ENCODE data around the gene DGKZ.

DGKZ gene

DNA sequence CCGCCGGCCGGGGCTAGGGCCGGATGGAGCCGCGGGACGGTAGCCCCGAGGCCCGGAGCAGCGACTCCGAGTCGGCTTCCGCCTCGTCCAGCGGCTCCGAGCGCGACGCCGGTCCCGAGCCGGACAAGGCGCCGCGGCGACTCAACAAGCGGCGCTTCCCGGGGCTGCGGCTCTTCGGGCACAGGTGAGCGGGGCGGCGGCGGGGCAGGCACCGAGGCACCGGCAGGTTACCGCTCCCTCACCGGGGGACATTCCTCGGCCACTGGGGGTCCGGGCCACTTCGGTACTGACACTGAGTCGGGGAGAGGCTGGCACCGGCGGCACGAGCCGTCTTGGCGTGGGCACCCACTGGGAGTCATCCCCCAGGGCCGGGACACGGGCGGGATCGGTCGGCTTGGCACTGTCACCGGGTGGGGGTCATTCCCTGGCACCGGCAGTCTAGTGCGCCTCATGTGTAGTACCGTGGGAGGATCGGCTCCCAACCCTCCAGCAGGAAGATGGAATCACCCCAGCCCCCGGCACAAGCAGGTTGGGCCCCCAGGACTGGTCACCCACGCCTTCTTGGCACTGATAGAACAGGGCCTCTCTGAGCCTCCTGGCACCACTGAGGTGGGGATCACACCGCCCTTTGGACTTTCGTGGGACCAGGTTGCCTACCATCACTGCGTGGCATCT is 511 bp downstream of the DGKZ start:
- DNase-seq (ENCODE audit: low read depth): no peak

DNA sequence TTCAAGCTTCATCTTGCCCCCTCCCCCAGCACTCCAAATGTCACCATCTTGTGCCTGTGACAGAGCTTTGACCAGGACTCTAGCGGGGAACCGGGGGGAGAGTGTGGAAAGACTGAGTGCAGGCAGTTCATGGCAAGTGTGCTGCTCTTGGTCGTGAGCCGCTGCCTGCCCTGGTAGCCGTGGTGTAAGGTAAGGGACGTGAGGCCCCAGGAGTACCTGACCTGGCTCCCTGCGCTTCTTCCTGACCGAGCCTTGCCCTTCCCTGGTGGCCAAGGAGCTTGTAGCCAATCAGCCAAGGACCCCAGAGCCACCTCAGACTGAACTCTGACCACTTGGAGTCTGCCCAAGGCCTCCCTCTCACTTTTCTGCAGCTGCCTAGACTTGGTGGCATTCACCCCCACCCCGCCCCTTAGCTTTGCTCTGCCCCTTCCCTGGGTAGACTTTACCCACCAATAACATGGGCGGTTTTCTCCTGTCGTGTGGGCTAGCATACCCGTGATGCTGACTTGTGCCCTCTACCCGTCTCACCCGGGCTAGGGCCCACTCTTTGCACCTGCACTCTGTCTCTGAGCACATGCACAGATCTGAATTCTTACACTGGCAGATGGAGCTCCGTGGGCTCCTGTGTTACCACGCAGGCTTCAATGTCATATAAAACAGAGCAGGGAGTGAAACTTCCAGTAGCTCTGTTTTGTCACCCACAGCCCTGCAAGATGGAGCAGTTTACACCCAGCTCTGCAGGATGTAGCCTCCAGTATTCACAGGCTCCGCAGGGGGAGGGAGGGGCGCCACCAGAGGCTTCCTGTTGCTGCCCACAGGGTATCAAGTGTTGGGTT is 1.5 kb downstream of the DGKZ start:
- no peak for DNase-seq (ENCODE audit: low read depth)

DNA sequence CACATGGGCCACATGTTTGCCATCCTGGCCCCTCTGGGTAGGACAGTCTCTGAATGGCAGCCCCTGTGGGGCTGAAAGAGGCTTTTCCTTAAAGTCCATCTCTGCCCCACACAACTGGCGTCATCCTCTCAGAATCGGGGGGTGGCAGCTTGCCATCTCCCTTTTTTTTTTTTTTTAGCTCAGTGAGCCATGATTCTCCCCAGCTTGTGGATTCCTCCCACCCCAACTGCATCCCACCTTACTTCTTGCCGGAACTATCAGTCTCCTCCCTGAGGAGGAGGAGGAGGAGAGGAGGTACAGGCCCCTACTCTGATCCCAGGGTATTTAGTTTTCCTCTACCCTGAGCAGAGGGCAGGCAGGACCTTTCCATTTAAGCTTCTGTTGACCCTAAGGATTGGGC is 3.4 kb downstream of the DGKZ start:
- no peak for DNase-seq (ENCODE audit: low read depth)

DNA sequence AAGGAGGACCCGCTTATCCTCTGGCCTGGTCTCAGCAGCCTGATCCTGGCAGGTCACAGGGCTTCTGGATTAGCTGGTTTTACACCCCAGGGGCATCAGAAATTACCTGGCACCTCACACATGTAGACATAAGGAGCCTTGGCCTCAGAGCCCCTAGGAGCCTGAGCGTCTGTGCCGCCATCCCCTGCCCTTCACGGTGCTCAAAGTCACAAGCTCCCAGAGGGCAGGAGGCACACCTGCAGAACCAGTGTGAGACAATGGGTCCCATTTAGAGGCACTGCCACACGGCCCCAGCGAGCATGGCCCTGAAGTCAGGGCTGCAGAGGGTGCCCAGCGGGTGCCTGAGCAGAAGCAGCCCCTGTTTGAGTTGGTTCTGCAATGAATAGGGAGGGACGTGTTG is 3.9 kb downstream of the DGKZ start:
- DNase-seq (ENCODE audit: low read depth): no peak

DNA sequence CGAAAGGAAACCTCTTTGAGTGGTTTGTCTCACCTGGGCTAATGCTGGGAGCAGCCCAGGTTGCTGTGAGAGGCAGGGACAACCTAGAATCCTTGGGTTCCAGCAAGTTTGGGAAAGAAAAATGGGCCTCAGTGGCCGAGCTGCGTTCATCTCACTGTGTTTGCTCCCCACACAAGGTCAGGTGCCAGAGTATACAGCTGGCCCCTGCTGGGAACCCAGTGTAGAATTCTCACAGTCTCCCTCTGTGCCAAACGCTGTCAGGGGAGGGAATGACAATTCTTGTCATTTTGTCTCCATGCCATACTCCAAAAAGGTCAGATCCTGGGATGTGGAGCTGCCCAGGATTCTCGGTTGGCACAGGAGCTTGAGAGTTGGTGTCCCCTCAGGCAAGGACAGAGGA is 4.3 kb downstream of the DGKZ start:
- no peak for DNase-seq (ENCODE audit: low read depth)

DNA sequence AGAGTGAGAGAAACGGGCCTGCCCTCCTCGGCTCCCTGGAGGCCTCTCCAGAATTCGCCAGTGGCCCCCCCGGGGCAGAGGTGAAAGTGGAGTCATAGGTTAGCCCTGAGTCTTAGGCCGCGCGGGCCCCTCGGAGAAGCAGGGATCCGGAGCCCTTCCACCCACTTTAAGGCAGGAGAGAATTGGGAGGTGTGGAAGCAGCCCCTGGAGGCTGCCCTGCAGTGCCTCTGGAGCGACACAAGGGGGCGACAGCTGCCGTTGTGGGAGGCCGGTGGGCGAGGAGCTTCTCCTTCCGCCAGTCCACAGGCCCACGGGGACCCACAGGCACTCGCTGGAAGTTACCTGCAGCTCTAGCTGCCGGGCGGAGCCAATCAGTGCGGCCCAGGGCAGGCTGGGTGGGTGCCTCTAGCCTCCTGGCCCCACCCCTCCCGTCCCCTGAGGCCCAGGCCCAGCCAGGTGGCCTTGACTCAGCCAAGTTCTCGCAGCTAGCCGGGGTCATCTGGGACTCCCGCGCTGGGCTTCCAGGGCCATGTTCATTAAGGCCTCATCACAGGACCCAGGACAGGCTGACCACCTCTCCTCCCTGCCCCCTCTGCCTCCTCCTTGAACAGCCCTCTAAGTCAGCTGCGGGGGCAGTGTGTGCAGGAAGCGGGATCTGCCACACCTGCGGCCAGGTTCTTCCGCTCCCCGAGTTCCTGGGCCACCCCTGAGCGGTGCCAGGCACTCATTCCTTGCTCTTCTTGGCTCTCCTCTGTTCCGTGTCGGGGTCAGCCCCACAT is 5.0 kb downstream of the DGKZ start:
- DNase-seq (ENCODE audit: low read depth): no peak

DNA sequence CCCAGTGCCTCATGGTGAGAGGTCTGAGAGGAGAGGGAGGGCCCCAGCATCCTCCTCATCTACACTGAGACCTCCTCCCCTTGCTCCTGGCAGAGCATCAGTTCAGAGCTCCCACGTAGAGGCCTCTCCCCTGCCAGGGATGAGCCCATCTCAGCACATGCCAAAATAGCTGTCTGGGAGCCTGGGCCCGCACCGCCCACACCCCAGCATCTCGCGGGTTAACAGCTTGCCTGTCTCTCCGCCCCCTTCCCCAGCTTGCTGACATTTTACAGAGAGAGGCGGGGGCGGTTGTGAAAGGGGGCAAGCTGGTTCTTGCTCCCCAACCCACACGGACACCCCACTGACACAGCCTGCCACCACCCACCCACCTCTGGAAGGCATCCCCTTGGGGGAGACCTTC is 6.4 kb downstream of the DGKZ start:
- DNase-seq (ENCODE audit: low read depth): no peak

DNA sequence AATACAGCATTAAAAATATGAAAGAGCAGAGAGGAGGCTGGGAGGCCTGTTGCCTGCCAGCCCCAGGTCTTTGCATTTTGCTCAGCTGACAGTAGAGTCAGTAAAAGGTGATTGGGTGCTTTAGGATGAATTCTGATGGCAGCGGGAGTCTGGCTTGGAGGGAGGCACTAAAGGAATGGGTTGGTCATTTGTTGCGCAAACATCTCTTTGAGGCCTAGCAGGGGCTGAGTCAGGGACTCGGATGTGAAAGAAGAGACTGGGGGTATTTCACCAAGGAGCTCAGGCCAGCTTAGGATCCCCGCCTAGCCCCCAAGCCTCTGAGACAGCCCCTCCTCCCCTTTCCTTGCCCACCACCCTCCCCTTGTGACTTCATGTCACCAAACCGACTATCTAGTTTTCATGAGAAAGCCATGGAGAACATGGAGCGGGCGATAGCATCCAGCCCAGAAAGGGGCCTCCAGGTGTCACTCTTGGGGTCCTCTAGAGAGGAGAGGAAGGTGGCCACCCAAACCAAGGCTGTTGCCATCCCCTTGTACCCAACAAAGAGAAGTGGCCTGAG is 9.7 kb downstream of the DGKZ start:
- DNase-seq (ENCODE audit: low read depth): no peak

DNA sequence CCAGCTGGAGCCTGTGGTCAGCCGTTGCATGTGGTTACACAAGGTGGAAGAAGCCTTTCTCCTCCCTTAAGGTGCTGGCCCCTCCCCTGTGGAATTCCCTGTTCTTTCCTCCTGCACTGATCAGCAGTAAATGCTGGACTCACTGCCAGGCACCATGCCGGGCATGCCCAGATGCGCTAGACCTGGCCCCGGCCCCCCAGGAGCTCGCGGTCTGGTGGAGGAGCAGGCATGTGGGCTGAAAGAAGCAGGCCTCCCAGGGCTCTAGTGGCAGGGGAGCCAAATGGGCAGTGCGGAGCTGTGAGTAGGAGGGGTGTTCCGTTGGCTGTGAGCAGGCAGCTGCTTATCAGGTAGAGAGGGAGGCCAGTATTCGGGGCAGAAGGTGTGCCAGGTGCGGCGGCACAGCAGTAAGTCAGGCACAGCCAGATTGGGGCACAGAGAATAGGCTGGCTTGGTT is 10.2 kb downstream of the DGKZ start:
- no peak for DNase-seq (ENCODE audit: low read depth)

DNA sequence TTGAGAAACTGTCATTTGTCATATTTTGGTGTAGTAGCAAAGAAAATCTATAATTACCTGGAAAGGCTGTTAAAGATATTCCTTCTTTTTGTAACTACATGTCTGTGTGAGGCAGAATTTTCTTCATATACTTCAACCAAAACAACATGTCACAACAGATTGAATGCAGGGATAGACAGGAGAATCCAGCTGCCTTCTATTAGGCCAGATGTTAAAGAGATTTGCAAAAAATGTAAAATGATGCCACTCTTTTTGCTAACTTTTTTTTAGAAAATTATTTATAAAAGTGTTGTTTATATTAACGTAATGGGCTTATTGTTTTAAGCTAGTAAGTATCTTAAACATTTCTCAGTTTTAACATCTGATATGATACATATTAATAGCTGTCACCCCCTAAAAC is 12.7 kb downstream of the DGKZ start:
- no peak for DNase-seq (ENCODE audit: low read depth)

DNA sequence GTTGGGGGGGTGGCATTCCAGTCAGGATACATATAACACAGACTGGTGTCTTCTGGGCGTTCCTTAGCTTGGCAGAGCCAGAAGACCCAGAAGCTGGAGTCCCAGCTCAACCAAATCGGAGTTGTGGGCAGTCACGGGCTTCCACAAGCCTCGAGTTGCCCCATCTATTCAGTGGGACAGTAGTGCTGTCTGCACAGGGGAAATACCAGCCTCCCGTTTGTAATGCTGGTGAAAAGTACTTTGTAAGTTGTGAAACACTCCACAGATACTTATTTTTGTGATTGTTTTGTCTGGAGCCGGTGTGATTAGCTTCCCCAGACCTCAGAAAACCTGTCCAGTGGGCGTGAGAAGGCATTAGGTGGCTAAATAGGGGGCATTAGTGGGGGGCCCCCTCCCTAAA is 13.6 kb downstream of the DGKZ start:
- DNase-seq (ENCODE audit: low read depth): no peak

DNA sequence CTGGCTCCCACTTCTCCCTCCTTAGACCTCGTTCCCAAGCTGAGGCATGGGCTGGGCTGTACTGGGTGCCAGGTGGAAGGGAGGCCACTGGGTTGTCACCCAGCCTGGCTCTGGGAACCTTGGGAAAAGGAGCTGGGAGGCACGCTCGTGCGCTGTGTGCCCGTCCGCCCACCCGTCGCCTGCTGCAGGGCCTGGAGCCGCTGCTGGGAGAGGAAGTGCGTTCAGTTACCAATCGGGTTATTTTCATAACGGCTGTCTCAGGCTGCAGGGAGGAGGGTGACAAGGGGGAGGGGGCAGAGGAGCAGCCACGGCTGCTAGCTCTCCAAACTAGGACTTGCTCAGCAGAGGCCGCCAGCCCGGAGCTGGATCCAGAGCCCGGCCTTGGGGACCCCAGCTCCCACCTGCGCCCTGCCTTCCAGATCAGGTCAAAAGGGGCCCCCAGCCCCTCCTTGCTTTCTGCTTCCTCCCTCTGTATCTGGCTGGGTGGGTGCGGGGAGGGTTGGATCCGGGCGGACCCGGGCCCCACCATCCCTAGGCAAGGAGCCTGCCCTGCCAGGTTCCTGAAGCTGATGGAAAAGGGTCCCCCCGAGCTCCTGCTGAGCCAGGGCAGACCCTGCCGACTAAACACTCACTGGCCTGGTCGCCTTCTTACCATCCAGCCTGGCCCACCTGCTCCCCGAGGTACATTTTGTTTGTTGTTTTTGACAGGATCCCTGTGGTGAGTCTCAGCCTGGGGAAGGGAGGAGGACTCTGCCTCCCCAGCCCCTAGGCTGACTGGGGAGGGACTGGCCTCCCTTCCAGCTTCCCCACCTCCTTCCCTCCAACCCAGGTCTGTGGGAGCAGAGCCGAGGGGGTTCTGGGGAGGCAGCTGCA is 14.3 kb downstream of the DGKZ start:
- DNase-seq (ENCODE audit: low read depth): no peak

DNA sequence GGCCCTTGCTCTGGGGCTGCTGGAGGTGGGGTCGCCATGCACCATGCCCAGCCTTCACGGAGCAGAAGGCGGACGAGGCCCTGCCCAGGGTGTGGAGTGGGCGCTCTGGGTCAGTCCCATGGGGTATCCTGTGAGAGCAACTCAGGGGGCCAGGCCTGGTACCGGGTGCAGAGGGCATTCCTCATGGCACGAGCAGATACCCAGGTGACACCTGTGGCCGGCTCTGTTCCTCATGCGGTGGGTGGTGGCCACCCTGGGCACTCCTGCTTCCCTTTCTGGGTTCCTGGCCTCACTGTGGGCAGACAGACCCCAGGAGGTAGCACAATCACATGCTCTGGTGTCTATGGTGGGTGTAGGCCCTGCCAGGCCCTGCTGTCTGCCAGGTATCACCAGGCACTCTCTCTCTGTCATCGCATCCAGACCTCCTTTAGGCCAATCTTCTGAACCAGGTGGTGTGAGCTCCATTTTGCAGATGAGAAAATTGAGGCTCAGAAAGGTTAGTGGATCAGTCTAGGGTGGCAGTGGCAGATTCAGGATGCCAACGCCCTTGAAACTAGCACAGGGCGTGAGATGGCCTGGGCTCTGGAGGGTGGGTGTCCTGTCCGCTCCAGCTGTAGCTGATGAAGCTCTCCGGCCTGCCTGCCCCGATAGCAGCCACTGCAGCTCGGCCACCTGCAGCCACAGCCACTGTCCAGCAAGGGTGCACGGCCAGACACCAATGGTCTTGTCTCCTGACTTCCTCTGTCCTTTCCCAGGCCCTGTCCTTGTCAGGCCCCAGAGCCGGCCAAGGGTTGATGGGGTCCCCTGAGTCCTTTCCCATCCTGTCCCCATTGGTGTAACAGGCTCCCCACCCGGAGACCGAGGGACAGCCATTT is 15.1 kb downstream of the DGKZ start:
- no peak for DNase-seq (ENCODE audit: low read depth)

DNA sequence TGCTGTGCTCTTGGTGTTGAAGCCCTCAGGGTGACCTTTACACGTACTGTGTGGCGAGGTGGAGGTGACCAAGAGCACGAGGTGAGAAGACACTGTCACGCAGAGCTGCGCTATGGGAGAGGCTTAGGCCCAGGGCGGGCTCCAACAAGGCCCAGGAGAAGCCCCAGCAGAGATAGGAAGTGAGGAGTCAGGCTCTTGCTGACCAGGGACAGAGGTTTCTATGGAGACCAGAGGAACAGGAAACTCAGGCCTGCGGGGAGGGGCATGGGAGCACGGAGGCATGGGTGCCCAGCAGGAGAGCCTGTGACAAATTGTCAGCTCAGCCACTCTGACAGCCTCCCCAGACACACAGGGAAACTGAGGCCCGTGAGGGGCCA is 15.8 kb downstream of the DGKZ start:
- DNase-seq (ENCODE audit: low read depth): no peak

DNA sequence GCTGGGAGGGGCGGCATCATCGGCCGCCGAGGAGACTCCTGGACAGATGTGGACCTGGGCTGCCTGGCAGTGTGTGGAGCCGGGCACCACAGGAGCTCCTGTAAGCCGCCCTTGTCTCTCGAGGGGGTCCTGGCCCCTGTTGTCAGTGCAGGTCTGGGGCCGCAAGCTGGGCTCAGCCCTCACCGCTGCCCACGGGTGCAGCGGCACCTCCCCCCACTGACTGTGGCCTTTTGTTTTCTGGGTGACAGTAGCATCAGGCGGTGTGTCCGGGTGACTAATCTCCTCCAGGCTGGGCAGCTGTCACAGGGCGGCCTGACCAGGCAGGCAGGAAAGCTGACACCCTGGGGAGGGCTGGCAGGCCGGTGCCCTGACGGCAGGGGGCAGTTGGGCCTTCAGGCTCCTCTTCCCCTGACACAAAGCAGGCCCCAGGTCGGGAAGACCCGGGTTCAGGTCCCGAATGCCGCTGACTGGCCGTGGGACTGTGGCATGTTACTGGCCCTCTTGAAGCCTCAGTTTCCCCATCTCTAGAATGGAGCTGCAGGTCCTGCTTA is 16.3 kb downstream of the DGKZ start:
- no peak for DNase-seq (ENCODE audit: low read depth)

DNA sequence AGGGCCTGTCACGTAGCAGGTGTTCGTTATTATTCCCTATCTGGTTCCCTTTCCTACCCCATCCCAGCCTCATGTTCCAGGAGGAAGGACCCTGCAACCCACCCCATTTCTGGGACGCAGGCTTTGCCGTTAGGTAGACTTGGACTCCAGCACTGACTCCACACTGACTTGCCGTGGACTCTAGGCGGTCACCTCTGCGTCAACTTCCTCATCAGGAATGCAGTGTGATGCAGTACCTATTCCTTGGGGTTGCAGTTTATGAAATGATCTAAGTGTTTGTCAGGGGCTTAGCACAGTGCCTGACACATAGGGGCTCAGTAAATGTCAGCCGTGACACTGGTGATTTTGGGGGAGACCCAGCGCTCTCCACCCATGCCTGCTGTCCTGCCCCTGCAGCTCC is 16.8 kb downstream of the DGKZ start:
- DNase-seq (ENCODE audit: low read depth): no peak

DNA sequence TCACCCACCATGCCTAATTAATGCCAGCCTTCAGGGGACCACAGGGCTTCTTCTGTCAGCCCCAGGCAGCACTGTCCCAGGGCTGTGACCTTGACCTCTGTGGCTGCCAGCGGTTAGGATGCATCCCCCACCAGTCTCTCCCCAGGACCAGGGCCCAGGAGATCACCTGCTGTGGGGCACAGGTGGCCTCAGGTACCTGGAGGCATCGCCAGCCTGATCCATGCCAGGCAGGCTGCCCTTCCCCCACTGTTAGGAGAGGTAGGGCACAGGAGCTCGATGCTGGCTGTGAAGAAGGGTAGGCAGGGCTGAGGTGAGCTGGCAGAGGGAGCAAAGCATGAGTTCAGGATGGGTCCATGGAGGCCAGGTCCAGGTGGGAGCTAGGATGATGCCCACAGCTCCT is 17.5 kb downstream of the DGKZ start:
- no peak for DNase-seq (ENCODE audit: low read depth)

DNA sequence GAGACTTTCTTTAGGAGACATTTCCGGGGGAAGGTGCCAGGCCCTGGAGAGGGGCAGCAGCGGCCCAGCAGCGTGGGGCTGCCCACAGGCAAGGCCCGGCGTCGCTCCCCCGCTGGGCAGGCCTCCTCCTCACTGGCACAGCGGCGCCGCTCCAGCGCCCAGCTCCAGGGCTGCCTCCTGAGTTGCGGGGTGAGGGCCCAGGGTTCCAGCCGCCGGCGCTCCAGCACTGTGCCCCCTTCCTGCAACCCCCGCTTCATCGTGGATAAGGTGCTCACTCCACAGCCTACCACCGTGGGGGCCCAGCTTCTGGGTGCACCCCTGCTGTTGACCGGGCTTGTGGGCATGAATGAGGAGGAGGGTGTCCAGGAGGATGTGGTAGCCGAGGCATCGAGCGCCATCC is 19.0 kb downstream of the DGKZ start:
- DNase-seq (ENCODE audit: low read depth): no peak

DNA sequence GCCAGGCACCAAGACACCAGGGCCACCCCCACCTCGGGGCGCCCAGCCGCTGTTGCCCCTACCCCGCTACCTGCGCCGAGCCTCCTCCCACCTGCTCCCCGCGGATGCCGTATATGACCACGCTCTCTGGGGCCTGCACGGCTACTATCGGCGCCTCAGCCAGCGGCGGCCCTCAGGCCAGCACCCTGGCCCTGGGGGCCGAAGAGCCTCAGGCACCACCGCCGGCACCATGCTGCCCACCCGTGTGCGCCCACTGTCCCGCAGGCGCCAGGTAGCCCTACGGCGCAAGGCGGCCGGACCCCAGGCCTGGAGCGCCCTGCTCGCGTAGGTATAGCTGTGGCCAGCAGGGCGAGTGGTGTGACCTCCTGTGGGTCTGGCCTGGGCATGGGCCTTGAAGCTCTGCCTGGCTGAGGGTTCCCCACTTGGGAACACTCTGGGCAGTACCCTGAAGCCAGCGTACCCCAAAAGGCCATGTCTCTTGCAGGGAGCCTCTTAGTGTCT is 19.4 kb downstream of the DGKZ start:
- DNase-seq (ENCODE audit: low read depth): no peak

DNA sequence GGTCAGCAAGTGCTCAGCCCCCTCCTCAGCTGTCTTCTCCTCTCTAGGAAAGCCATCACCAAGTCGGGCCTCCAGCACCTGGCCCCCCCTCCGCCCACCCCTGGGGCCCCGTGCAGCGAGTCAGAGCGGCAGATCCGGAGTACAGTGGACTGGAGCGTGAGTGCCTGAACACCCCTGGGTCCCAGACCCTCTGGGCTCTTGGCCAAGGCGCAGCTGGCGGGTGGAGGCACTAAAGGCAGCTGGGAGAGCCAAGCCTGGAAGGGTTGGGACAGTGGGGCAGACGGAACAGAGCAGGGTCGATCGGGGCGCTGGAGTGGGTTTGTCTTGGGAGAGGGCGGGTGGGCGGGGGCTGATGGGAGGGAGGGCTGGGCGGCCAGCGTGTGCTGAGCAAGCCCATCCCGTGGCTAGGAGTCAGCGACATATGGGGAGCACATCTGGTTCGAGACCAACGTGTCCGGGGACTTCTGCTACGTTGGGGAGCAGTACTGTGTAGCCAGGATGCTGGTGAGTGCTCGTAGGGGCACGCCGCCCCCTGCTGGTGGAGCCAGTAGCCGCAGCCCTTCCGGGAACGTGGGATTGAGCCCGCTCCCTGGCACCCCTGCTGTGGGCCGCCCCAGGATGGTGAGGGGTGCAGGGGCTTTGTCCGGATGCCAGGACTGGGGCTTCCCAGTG is 20.1 kb downstream of the DGKZ start:
- DNase-seq (ENCODE audit: low read depth): no peak

All from CMK (cell line).